HG02798 (cell line): ENCODE measurements around the gene STARD7.
"Not testable (repeated sequence)": the region's sequence is repeated elsewhere in the genome, so short reads cannot be mapped to it uniquely, and the experiment has no call there.

Source experiments
- ATAC-seq: cut with Tn5 transposase; IDR thresholded peaks from one replicate; pipeline ENCODE4 v1.9.1; 2021; ENCODE audit warnings: mild to moderate bottlenecking; ENCODE audit not compliant: unreplicated experiment, poor library complexity

Gene STARD7

GRCh38 chr2:96167407-96168013 lies 41.1 kb downstream of the STARD7 start:
- ATAC-seq, result no peak

DNA sequence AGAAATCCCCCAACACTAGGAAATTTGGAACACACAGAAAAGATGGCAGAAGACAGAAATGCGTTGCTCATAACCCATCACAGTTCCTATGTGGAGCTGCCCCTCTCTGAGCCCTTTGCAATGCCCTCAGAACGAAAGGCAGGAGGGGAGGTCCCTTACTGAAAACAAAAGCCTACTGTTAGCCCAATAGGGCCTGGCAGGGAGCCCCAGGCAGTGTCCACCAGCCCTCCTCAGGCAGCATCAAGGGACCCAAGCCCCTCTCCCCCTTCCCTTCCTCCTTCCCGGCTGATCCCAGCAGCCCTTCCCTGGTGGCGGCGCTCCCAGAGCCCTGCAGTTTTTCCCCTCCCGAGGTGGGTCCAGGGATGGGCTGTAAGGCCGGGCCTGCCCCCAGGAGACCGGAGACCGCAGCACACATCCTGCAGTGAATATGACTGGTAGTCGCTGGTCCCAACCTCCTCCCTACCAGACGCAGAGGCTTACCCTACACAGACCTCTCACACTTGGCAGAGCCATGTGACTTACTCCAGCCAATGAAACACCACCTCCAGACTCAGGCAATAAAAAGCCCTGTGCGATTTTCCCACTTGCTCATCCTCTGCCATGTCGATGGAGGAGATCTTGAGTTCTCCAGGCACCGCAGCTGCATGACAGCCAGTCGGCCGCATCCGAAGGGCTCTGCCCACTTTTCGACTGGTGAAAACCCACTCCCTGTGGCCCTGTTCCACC lies 44.0 kb downstream of the STARD7 start:
- peak; percentile 82 for ATAC-seq

GRCh38 chr2:96163768-96164429 lies 44.7 kb downstream of the STARD7 start:
- peak; percentile 63 for ATAC-seq

DNA sequence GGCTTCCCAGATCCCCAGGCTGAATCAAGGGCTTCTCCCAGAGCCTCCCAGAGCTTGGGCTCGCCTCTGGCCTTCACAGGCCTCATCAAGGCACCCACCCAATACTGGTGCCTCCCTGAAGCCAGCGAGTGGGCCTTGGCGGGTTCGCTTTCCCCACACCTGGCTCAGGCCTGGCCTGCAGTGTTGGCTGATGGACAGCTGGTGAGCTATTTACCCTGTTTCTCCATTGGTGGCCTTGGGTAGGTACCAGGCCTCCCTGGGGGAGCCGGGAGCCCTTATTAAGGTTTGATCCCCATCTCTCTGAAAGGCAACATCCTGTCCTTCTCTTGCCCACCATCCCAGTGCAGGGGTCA lies 45.2 kb downstream of the STARD7 start:
- ATAC-seq, result no peak

DNA sequence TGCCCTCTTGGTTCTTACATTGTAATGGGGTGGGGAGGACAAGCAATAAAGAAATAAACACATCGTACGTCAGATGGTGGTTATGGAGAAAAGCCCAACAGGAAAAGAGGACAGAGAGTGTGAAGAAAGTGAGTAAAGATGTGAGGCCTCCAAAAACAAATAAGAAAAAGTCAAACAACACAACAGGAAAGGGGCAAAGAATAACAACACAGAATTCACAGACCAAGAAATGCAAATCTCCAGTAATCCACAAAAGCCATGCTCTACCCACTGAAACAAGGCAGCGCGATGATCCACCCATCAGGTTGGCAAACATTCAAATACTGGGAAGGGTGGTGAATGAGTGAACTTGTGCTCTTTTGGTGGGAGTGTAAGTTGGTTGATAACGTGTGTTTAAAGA lies 46.7 kb downstream of the STARD7 start:
- no peak for ATAC-seq

DNA sequence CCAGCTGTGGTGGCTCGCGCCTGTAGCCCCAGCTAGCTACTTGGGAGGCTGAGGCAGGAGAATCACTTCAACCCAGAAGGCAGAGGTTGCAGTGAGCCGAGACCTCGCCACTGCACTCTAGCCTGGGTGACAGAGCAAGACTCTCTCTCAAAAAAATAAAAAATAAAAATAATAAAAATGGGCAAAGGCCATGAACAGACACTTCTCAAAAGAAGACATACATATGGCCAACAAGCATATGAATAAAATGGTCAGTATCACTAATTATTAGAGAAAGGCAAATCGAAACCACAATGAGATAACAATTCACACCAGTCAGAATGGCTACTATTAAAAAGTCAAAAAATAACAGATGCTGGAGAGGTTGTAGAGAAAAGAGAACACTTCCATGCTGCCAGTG lies 48.3 kb downstream of the STARD7 start:
- not testable (repeated sequence) for ATAC-seq

DNA sequence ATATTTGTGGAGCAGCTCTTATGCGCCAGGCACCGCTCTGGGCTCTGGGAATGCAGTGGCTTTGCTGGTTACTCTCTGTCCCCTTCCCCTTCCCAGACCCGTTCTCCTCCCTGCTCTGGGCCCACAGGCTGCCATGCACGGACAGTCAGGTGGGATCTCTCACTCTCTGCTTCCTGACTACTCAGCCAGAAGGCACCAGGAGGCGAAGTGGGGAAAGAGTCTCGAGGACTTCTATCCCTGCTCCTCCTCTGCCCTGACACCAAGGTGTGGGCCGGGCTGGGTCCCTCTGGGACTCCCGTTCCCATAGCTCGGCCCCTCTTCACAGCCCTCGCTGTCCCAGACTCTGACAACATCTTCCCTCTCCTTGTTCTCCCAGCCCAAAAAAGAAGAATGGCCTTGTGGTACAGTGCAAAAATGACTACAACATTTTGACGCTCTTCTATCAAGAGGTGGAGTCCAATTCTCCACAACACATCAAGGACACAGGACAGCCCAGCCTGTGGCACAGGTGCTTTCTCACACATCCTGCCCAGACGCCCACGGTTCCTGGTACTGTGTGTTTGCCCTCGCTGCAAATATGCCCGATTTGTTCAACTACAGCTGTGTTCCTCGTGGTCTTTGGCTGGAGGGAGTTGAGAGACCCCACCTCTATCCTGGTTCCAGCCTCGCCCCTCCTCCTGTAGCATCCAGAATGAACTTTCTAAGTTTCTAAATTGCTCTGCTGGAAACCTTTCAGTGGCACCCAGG lies 49.4 kb downstream of the STARD7 start:
- ATAC-seq, result no peak

DNA sequence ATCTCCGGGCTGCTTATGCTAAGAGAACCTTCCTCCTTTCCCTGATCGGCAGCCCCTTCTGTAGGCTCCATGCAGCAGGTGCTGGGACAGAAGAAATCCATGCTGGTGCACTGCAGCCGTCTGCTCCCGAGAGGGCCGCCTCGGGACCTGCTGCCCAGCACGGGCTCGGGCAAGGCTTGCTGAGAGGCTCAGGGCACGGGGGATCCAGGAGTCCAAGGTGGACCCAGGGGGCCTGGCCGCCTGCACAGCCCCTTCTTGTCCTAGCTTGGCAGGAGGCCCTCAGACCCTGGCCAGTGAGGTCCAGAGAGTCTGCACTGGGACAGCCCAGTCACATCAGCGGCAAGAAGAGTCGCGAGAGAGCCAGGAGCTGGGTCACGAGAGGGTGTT lies 50.1 kb downstream of the STARD7 start:
- ATAC-seq, result no peak

GRCh38 chr2:96157649-96158553 lies 50.7 kb downstream of the STARD7 start:
- peak; percentile 68 for ATAC-seq

GRCh38 chr2:96156926-96157648 lies 51.5 kb downstream of the STARD7 start:
- peak; percentile 32 for ATAC-seq

DNA sequence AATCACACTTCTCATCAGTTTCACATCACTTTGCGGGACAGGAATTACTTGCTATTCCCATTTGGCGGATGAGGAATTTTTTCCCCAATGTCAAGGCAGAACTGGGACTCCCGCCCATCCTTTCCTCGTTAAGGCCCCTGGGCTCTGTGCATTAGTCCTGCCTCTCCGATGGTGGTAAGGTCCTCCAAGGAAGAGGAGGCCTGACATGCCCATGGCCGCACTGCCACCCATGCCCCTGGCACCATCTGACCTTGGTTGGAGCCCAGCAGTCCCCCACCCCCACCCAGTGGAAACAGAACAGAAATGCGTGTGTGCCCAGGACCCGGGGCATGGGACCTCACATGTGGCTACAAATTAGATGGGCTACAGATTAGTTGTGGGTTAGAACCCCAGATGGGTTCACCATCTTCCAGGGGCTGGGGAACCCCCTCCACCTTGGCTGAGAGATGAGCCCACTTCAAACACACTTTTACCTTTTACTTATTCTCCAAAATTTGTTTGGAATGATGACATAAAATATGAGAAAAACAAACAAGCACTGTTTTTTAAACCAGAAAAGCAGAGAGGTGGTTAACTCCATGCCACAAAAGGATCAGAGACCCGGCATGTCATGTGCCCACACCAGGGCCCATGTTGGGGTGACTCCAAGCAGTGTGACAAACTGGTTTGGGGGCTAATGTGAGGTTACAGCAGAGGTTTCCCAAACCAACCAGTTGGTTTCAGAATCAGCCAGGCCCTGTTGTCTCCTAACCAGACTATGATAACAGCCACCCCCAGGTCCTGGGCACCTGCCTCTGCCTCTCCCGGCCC lies 52.4 kb downstream of the STARD7 start:
- peak; percentile 21 for ATAC-seq

DNA sequence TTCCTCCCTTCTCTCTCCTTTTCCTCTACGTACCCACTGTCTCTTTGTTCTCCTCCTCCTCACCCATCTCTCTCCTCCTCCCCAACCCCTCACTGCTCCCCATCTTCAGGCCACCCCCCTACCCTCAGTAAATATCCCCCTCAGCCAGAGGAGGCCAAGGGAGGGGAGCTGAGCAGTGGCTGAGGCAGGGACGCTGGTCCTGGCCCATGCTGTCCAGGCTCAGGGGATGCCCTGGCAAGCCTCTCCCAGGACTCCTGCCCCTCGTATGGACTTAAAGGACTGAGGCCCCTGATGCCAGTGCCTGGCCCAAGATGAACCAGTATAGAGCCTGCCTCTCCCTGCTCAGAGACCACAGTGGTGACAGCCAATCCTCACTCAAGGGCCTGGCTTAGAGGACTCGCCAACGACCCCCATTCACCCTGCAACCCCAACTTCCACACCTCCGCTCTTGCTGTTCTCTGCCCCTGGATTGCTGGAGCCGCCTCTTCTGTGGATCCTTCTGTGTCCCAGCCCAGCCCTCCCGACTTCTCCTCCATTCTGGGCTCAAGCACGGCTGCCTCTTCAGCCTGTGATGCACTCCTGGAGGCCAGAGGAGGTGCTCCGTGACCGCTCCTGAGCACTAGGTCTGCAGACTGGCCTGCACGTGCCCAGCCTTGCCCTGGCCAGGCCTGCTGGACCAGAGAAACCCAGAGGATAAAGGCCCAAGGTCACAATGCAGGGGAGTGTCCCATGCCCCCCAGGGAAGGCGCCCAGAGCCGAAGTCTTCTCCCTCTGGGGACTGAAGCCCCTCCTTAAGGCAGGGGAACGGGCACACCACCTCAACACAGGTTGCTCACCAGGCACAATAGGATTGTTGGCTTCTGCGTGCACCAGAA lies 53.9 kb downstream of the STARD7 start:
- no peak for ATAC-seq

DNA sequence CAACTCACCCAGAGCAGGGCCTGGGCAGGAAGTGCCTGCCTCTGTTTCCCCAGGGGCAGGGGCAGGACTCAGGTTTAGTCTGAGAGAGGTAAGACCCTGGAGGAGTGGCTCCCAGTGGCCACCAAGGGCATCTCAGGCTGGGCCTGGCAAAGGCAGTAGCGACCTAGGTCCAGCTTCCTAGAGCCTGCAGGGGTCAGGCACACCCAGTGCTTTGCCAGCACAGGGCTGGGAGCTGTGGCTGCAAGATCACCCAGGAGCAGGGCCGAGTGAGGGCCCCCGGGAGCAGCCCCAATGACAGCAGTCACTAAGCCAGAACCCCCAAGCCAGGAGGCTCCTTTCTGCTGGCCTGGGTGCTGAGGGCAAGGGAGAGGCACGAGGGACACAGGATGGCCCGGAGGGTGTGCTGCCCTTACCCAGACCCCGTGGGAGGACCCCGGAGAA lies 54.6 kb downstream of the STARD7 start:
- ATAC-seq, result no peak

DNA sequence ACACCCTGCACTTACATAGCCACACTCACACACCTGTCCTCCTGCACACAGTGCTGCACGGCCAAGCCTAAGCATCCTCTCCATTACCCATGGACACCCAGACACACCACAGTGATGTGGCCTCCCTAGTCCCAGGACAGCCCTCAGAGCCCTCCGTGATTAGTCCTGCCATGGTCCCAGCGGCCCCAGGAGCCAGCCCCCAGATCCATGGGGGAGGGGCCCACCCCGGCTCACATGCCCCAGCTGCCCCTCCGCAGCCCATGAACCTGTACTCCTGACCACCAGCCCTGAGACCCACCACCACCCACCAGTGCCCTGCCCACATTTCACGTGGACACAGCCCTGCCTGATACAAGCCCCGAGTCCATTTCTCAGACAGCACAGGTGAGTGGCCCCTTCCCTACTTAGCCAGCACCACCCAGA lies 55.3 kb downstream of the STARD7 start:
- ATAC-seq, result no peak

DNA sequence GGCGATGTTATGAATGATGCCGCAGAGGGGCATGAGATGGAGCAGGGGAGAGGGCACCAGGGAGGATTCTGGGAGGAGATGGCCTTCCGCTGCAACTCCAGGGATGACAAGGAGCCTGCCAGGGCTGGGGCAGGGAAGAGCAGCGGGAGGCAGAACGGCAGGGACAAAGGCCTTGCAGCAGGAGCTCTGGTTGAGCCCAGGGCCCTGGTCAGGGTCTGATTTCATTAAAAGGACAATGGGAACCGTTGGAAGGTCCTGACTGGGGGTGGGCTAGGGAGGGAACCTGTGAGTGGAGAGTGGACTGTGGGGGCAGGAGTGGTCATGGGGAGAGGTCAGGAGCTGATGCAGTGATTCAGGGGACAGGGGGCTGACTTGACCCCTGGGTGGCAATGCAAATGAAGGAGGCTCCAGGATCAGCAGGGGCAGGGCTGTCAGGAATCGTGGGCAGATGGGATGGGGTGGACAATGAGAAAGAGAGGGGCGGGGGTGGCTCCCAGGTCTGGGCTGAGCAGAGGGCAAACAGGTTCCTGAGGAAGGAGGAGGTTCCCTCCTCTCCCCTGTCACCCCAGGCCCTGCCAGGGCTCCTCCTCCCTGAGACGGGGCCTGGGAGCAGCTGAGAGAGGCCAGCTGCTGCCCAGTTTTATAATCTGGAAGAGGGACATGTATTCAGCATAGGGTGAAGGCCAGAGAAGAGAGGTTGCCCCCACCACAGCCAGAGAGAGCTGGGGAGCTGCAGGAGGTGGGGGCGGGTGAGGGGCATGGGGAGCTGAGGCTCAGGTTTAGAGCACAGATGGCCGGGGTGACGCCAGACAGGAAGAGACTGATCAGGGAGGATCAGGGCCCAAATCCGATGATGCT lies 56.1 kb downstream of the STARD7 start:
- no peak for ATAC-seq

DNA sequence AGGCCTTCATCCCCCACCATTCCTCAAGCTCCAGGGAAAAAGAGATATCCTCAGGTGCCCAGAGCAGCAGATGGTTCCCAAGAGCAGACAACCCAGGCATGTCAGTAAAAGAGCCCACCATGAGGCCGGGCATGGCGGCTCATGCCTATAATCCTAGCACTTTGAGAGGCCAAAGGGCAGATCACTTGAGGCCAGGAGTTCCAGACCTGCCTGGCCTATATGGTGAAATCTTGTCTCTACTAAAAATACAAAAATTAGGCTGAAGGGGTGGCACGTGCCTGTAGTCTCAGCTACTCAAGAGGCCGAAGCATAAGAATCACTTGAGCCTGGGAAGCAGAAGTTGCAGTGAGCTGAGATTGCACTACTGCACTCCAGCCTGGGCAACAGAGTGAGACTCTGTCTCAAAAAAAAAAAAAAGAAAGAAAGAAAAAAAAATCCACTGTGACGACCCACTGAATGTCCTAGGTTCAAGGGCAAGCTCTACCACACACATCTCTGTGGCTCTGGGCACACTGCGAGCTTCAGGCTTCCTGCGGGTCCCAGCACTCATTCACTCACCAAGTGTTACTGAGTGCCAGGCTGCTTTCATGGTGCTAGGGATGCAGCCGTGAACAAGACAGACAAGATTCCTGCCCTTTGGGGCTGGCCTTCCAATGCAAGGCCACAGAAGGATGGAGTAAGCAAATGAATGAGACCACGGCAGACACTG lies 56.9 kb downstream of the STARD7 start:
- ATAC-seq, result no peak
